ENCODE data around the gene RNGTT. TPM values are rescaled to one million over a fixed set of nuclear protein-coding genes. Genes with fewer than 3 reads are reported as not detected.
"Not testable (repeated sequence)": the region's sequence is repeated elsewhere in the genome, so short reads cannot be mapped to it uniquely, and the experiment has no call there.

The RNGTT gene
- polyA plus RNA-seq, 1 donor (not counting 4 experiments of a cell fraction or from before 2014, with no cell fraction given): 9.7 TPM

GRCh38 chr6:88839280-88839679 lies 124.1 kb downstream of the RNGTT start:
- DNase-seq (ENCODE audit: low read depth, low spot score) (no peak), FAIRE-seq (no peak)
- TF ChIP-seq CTCF (optimal IDR thresholded peaks at IDR 0.05 in 1 of 3, IDR thresholded peaks at IDR 0.05 in 1 of 3, conservative IDR thresholded peaks at IDR 0.05 in 1 of 3; ENCODE audit: extremely low read depth in 1 of 3, insufficient read depth in 2 of 3, low read length in 3 of 3) (no peak), EZH2 (IDR thresholded peaks at IDR 0.05; ENCODE audit: low read length) (no peak)
- no peaks in the 10 kb centered on the region for H3K27me3 ChIP-seq (ENCODE audit: control insufficient read depth, extremely low read depth, insufficient read depth, low read length)
- H3K4me2 ChIP-seq (ENCODE audit: control insufficient read depth, extremely low read depth, insufficient read depth, low read depth, low read length): no peak overlapping the region
- H2AFZ ChIP-seq (ENCODE audit: control insufficient read depth, low read length): no peak overlapping the region
- no peaks in the 10 kb centered on the region for H3K79me2 ChIP-seq (ENCODE audit: control insufficient read depth, insufficient read depth, low read length)
- no peak overlapping the region for H3K4me3 ChIP-seq (ENCODE audit: control insufficient read depth in 2 of 3, extremely low read depth in 1 of 3, insufficient read depth in 2 of 3, low read depth in 1 of 3, low read length in 3 of 3)
- peaks cover 5% of the 10 kb centered on the region for H3K9me3 ChIP-seq (ENCODE audit: control insufficient read depth, low read depth, low read length)
- dilution Hi-C loops (cut with MboI; ENCODE audit: extremely low pct_ligation_motif_present, low sequenced_read_pairs): no loop called here
- no peaks in the 10 kb centered on the region for H3K9me1 ChIP-seq (ENCODE audit: control insufficient read depth, extremely low read depth, insufficient read depth, low read length)
- no peak overlapping the region for H3K27ac ChIP-seq (ENCODE audit: control insufficient read depth, insufficient read depth, low read length)
- no peaks in the 10 kb centered on the region for H4K20me1 ChIP-seq (ENCODE audit: control insufficient read depth, extremely low read depth, insufficient read depth, low read length)
- H3K4me1 ChIP-seq (ENCODE audit: control insufficient read depth, extremely low read depth, insufficient read depth, low read length): no peaks in the 10 kb centered on the region
- H3K36me3 ChIP-seq (ENCODE audit: control insufficient read depth in 2 of 2, extremely low read depth in 1 of 2, insufficient read depth in 2 of 2, low read length in 2 of 2): peaks cover 0 to 2% of the 10 kb centered on the region in 2 experiments
- H3K9ac ChIP-seq (ENCODE audit: control insufficient read depth, extremely low read depth, insufficient read depth, low read length): no peak overlapping the region

GRCh38 chr6:88835210-88835609 lies 128.2 kb downstream of the RNGTT start:
- dilution Hi-C loops (cut with MboI; ENCODE audit: extremely low pct_ligation_motif_present, low sequenced_read_pairs): no loop called here
- no peak overlapping the region for H3K4me3 ChIP-seq (ENCODE audit: control insufficient read depth in 2 of 3, extremely low read depth in 1 of 3, insufficient read depth in 2 of 3, low read depth in 1 of 3, low read length in 3 of 3)
- no peak overlapping the region for H3K27ac ChIP-seq (ENCODE audit: control insufficient read depth, insufficient read depth, low read length)
- DNase-seq (ENCODE audit: low read depth, low spot score) (no peak), FAIRE-seq (no peak)
- peaks cover 0 to 2% of the 10 kb centered on the region in 2 experiments for H3K36me3 ChIP-seq (ENCODE audit: control insufficient read depth in 2 of 2, extremely low read depth in 1 of 2, insufficient read depth in 2 of 2, low read length in 2 of 2)
- TF ChIP-seq CTCF (optimal IDR thresholded peaks at IDR 0.05 in 1 of 3, IDR thresholded peaks at IDR 0.05 in 1 of 3, conservative IDR thresholded peaks at IDR 0.05 in 1 of 3; ENCODE audit: extremely low read depth in 1 of 3, insufficient read depth in 2 of 3, low read length in 3 of 3) (no peak), EZH2 (IDR thresholded peaks at IDR 0.05; ENCODE audit: low read length) (no peak)
- H2AFZ ChIP-seq (ENCODE audit: control insufficient read depth, low read length): no peak overlapping the region
- H3K79me2 ChIP-seq (ENCODE audit: control insufficient read depth, insufficient read depth, low read length): no peaks in the 10 kb centered on the region
- H4K20me1 ChIP-seq (ENCODE audit: control insufficient read depth, extremely low read depth, insufficient read depth, low read length): no peaks in the 10 kb centered on the region
- H3K4me1 ChIP-seq (ENCODE audit: control insufficient read depth, extremely low read depth, insufficient read depth, low read length): no peaks in the 10 kb centered on the region
- H3K27me3 ChIP-seq (ENCODE audit: control insufficient read depth, extremely low read depth, insufficient read depth, low read length): no peaks in the 10 kb centered on the region
- no peak overlapping the region for H3K9ac ChIP-seq (ENCODE audit: control insufficient read depth, extremely low read depth, insufficient read depth, low read length)
- no peaks in the 10 kb centered on the region for H3K9me1 ChIP-seq (ENCODE audit: control insufficient read depth, extremely low read depth, insufficient read depth, low read length)
- peaks cover 7% of the 10 kb centered on the region for H3K9me3 ChIP-seq (ENCODE audit: control insufficient read depth, low read depth, low read length)
- H3K4me2 ChIP-seq (ENCODE audit: control insufficient read depth, extremely low read depth, insufficient read depth, low read depth, low read length): no peak overlapping the region

GRCh38 chr6:88833071-88833470 lies 130.3 kb downstream of the RNGTT start:
- DNase-seq (ENCODE audit: low read depth, low spot score); H3K9me3 ChIP-seq (ENCODE audit: control insufficient read depth, low read depth, low read length); H3K36me3 ChIP-seq (ENCODE audit: control insufficient read depth in 2 of 2, extremely low read depth in 1 of 2, insufficient read depth in 2 of 2, low read length in 2 of 2); H3K9ac ChIP-seq (ENCODE audit: control insufficient read depth, extremely low read depth, insufficient read depth, low read length); FAIRE-seq; H3K79me2 ChIP-seq (ENCODE audit: control insufficient read depth, insufficient read depth, low read length); H2AFZ ChIP-seq (ENCODE audit: control insufficient read depth, low read length); H3K4me3 ChIP-seq (ENCODE audit: control insufficient read depth in 2 of 3, extremely low read depth in 1 of 3, insufficient read depth in 2 of 3, low read depth in 1 of 3, low read length in 3 of 3); H4K20me1 ChIP-seq (ENCODE audit: control insufficient read depth, extremely low read depth, insufficient read depth, low read length); dilution Hi-C loops (cut with MboI; ENCODE audit: extremely low pct_ligation_motif_present, low sequenced_read_pairs); H3K27me3 ChIP-seq (ENCODE audit: control insufficient read depth, extremely low read depth, insufficient read depth, low read length); H3K9me1 ChIP-seq (ENCODE audit: control insufficient read depth, extremely low read depth, insufficient read depth, low read length); H3K4me2 ChIP-seq (ENCODE audit: control insufficient read depth, extremely low read depth, insufficient read depth, low read depth, low read length); H3K27ac ChIP-seq (ENCODE audit: control insufficient read depth, insufficient read depth, low read length); H3K4me1 ChIP-seq (ENCODE audit: control insufficient read depth, extremely low read depth, insufficient read depth, low read length): not testable (repeated sequence)

GRCh38 chr6:88827599-88827998 lies 135.8 kb downstream of the RNGTT start:
- H2AFZ ChIP-seq (ENCODE audit: control insufficient read depth, low read length); H3K79me2 ChIP-seq (ENCODE audit: control insufficient read depth, insufficient read depth, low read length); H3K9me1 ChIP-seq (ENCODE audit: control insufficient read depth, extremely low read depth, insufficient read depth, low read length); H3K4me2 ChIP-seq (ENCODE audit: control insufficient read depth, extremely low read depth, insufficient read depth, low read depth, low read length); H4K20me1 ChIP-seq (ENCODE audit: control insufficient read depth, extremely low read depth, insufficient read depth, low read length); H3K27me3 ChIP-seq (ENCODE audit: control insufficient read depth, extremely low read depth, insufficient read depth, low read length); H3K4me1 ChIP-seq (ENCODE audit: control insufficient read depth, extremely low read depth, insufficient read depth, low read length); H3K9ac ChIP-seq (ENCODE audit: control insufficient read depth, extremely low read depth, insufficient read depth, low read length); DNase-seq (ENCODE audit: low read depth, low spot score); H3K9me3 ChIP-seq (ENCODE audit: control insufficient read depth, low read depth, low read length); dilution Hi-C loops (cut with MboI; ENCODE audit: extremely low pct_ligation_motif_present, low sequenced_read_pairs); H3K27ac ChIP-seq (ENCODE audit: control insufficient read depth, insufficient read depth, low read length); H3K36me3 ChIP-seq (ENCODE audit: control insufficient read depth in 2 of 2, extremely low read depth in 1 of 2, insufficient read depth in 2 of 2, low read length in 2 of 2); H3K4me3 ChIP-seq (ENCODE audit: control insufficient read depth in 2 of 3, extremely low read depth in 1 of 3, insufficient read depth in 2 of 3, low read depth in 1 of 3, low read length in 3 of 3); FAIRE-seq: not testable (repeated sequence)
